ENCODE measurements around the gene PHF2.

DNA sequence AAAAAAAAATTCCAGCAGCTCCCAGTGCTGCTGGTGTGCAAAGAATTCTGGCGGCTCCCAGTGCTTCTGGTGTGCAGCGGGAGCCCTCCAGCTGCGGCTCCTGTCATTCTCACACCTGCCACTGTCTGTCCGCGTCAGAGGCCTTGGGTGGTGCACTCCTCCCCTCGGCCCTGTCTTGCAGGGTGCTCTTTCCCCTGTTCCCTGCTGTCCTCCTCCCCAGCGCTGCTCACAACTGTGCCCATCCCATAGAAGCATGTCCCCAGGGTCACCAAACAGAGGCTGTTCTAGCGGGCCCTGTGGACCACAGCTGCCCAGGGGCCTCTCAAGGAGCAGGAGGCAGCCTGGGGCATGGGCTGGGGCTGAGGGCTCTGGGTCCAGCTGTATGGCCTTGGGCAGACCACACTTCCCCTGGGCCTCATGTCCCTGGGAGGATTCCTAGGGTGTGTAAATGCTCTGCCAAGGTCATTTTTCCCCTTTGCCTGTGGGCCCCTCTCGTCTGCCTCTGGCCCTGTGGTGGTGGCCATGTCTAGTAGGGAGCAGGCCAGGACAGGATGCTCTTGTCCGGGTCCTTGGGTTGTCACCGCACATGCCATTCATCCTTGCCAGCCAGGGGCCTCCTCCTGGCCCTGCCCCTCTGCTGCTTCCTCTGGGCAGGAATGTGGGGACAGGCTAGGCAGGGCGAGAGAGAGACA lies 68.2 kb downstream of the PHF2 start:
- TF ChIP-seq FOXK2 (IDR thresholded peaks at IDR 0.05) = no peak
- no peak for TF ChIP-seq BHLHE40 (IDR thresholded peaks at IDR 0.05; ENCODE audit: borderline replicate concordance)

Measured in HEK293T (cell line).